Mononuclear cell (primary cell): ENCODE results near the gene OR2T34. TPM values are rescaled to one million over a fixed set of nuclear protein-coding genes. Genes with fewer than 3 reads are reported as not detected.
"Not testable (repeated sequence)": the region's sequence is repeated elsewhere in the genome, so short reads cannot be mapped to it uniquely, and the experiment has no call there.

Experiments used
- H3K27me3 ChIP-seq: 2 replicates; pipeline ENCODE4 v1.6.0; 2011; ENCODE audit warnings: low read length, control low read depth; ENCODE audit not compliant: insufficient read depth
- H3K4me1 ChIP-seq: 2 replicates; pipeline ENCODE4 v1.5.1; 2011; ENCODE audit warnings: mild to moderate bottlenecking, low read length, control low read depth; ENCODE audit not compliant: insufficient read depth
- H3K4me3 ChIP-seq: 2 replicates; pipeline ENCODE4 v1.5.1; 2011; ENCODE audit warnings: mild to moderate bottlenecking, low read length, moderate library complexity
- H3K9me3 ChIP-seq: 2 replicates; pipeline ENCODE4 v1.5.1; 2011; ENCODE audit warnings: low read depth, mild to moderate bottlenecking, control low read depth, low read length
- total RNA-seq: library from RNA; depleted of rRNA; stranded (reverse); fragments of >200 nt; gene quantifications from one replicate; pipeline ENCODE4 v1.2.3, GENCODE V29; 2012

OR2T34 gene
- total RNA-seq, 1 donor: not detected

- Histone ChIP-seq H3K9me3 (no peaks in the 10 kb centered on the region), H3K4me1 (peaks cover 5% of the 10 kb centered on the region), H3K4me3 (no peak overlapping the region), H3K27me3 (no peaks in the 10 kb centered on the region)
These were observed 1.9 kb upstream of the OR2T34 start for GRCh38 chr1:248576260-248576980.

- H3K27me3 ChIP-seq: not testable (repeated sequence)
These were observed 701 bp downstream of the OR2T34 start for GRCh38 chr1:248573856-248574255.

GRCh38 chr1:248572049-248572448 is 2.5 kb downstream of the OR2T34 start:
- not testable (repeated sequence) for H3K9me3 ChIP-seq, H3K4me1 ChIP-seq, H3K27me3 ChIP-seq, H3K4me3 ChIP-seq

More at GRCh38 chr1:248573856-248574255, 701 bp downstream of the OR2T34 start:
- H3K9me3 ChIP-seq, H3K4me3 ChIP-seq, H3K4me1 ChIP-seq: not testable (repeated sequence)

GRCh38 chr1:248570811-248571210 is 3.7 kb downstream of the OR2T34 start:
- not testable (repeated sequence) for H3K9me3 ChIP-seq, H3K27me3 ChIP-seq, H3K4me1 ChIP-seq, H3K4me3 ChIP-seq

- not testable (repeated sequence) for H3K27me3 ChIP-seq, H3K4me1 ChIP-seq, H3K4me3 ChIP-seq
These were observed 5.5 kb downstream of the OR2T34 start for GRCh38 chr1:248569049-248569448.

GRCh38 chr1:248565530-248566373 is 8.8 kb downstream of the OR2T34 start:
- H3K4me3 ChIP-seq, H3K4me1 ChIP-seq, H3K27me3 ChIP-seq, H3K9me3 ChIP-seq: not testable (repeated sequence)

More at GRCh38 chr1:248569049-248569448, 5.5 kb downstream of the OR2T34 start:
- not testable (repeated sequence) for H3K9me3 ChIP-seq

- H3K4me1 ChIP-seq, H3K27me3 ChIP-seq: not testable (repeated sequence)
These were observed 11.9 kb downstream of the OR2T34 start, which contains the start of gene OR2T29 for GRCh38 chr1:248562672-248563071. Gene OR2T29 (minus strand): TSS chr1:248562772. CDS start chr1:248559491, 3,281 bp downstream.

GRCh38 chr1:248551027-248551426 is 23.5 kb downstream of the OR2T34 start:
- H3K9me3 ChIP-seq, H3K27me3 ChIP-seq, H3K4me3 ChIP-seq, H3K4me1 ChIP-seq: not testable (repeated sequence)

More at GRCh38 chr1:248562672-248563071, 11.9 kb downstream of the OR2T34 start, which contains the start of gene OR2T29:
- not testable (repeated sequence) for H3K9me3 ChIP-seq, H3K4me3 ChIP-seq

- not testable (repeated sequence) for H3K9me3 ChIP-seq, H3K4me3 ChIP-seq, H3K4me1 ChIP-seq, H3K27me3 ChIP-seq
These were observed 27.2 kb downstream of the OR2T34 start for GRCh38 chr1:248547383-248547782.

GRCh38 chr1:248537449-248537848 is 37.1 kb downstream of the OR2T34 start:
- H3K27me3 ChIP-seq, H3K4me3 ChIP-seq, H3K9me3 ChIP-seq, H3K4me1 ChIP-seq: not testable (repeated sequence)

Other genes starting within 250 kb of the OR2T34 start
- gene OR14C36, start 226.0 kb downstream of the OR2T34 start, total RNA-seq: not detected
- not detected for gene OR2T4, start 213.1 kb downstream of the OR2T34 start, total RNA-seq
- not detected for gene OR2T6, start 199.0 kb downstream of the OR2T34 start, total RNA-seq
- gene OR2T1, start 171.7 kb downstream of the OR2T34 start, total RNA-seq: not detected
- gene OR2T2, start 129.1 kb downstream of the OR2T34 start, total RNA-seq: 0.42 TPM
- gene OR2T3, start 101.4 kb downstream of the OR2T34 start, total RNA-seq: 0.42 TPM
- gene OR2T5, start 86.2 kb downstream of the OR2T34 start, total RNA-seq: 0.10 TPM
- 0.10 TPM for gene OR2G6, start 66.7 kb downstream of the OR2T34 start, total RNA-seq
- not detected for gene OR2T29, start 12.0 kb downstream of the OR2T34 start, total RNA-seq
- gene OR2T10, start 22.9 kb upstream of the OR2T34 start, total RNA-seq: 0.10 TPM
- gene OR2T11, start 60.3 kb upstream of the OR2T34 start, total RNA-seq: 0.21 TPM
- gene OR2T35, start 70.5 kb upstream of the OR2T34 start, total RNA-seq: 0.42 TPM
- gene OR2T27, start 80.8 kb upstream of the OR2T34 start, total RNA-seq: not detected
- gene OR14I1, start 128.0 kb upstream of the OR2T34 start, total RNA-seq: not detected
- not detected for gene LYPD8, start 181.0 kb upstream of the OR2T34 start, total RNA-seq